Adrenal gland (tissue), 12 donors: ENCODE data around the gene HCCS. TPM values are rescaled to one million over a fixed set of nuclear protein-coding genes. Genes with fewer than 3 reads are reported as not detected.
A peak's percentile ranks its signal among the peaks of the same experiment; 100 is the strongest.

Source experiments
- DNase-seq, 7 donors: peaks; one replicate each; pipeline ENCODE4 v3.0.0-alpha.2; 2019 to 2020
- H3K27ac ChIP-seq, 5 donors: fragments of 200-600 bp; sonication (generic) in 4 of 5; 1 replicate in 3 of 5; 2 replicates in 2 of 5; pipeline versions ENCODE4 v1.5.1 to v1.8.0; 2016 to 2020; ENCODE audit warnings: mild to moderate bottlenecking in 1 of 5
- H3K27me3 ChIP-seq: fragments of 200-600 bp; 2 replicates; pipeline ENCODE4 v1.8.0; 2021
- H3K36me3 ChIP-seq, 2 donors: fragments of 200-600 bp; replicated peaks in 1 of 2; 1 replicate in 1 of 2; 2 replicates in 1 of 2; pipeline versions ENCODE4 v1.5.1 to v1.8.0; 2018 to 2022
- H3K4me1 ChIP-seq, 2 donors: fragments of 200-600 bp; replicated peaks in 1 of 2; 1 replicate in 1 of 2; 2 replicates in 1 of 2; pipeline versions ENCODE4 v1.5.1 to v1.8.0; 2018 to 2021
- H3K4me3 ChIP-seq, 4 donors: fragments of 200-600 bp; sonication (generic) in 3 of 4; one replicate each; pipeline ENCODE4 v1.5.1; 2016 to 2018
- H3K9me3 ChIP-seq, 3 donors: fragments of 200-600 bp; sonication (generic) in 1 of 3; replicated peaks in 1 of 3; 1 replicate in 2 of 3; 2 replicates in 1 of 3; pipeline versions ENCODE4 v1.5.1 to v1.8.0; 2016 to 2021
- CTCF ChIP-seq, 6 experiments: fragments of 450-650 bp in 4 of 6; fragments of 200-600 bp in 2 of 6; sonication (generic) in 1 of 6; IDR thresholded peaks; 1 replicate in 5 of 6; 2 replicates in 1 of 6; pipeline versions ENCODE4 v1.5.1 to v1.8.0; 2016 to 2021; ENCODE audit warnings: antibody characterized with exemption in 6 of 6, mild to moderate bottlenecking in 2 of 6, moderate library complexity in 1 of 6
- POLR2A ChIP-seq, 2 donors: fragments of 450-650 bp; IDR thresholded peaks; one replicate each; pipeline ENCODE4 v1.6.1; 2017; ENCODE audit warnings: antibody characterized with exemption in 2 of 2, mild to moderate bottlenecking in 2 of 2, moderate library complexity in 1 of 2
- WGBS, 4 donors: extraction: QIAGEN DNeasy Blood & Tissue Kit in 2 of 4; methylation state at CpG; one replicate each; pipeline versions ENCODE4 v1.1.5 to v1.1.7; 2013 to 2017; 5-methylcytosine and 5-hydroxymethylcytosine counted together
- intact Hi-C, 2 donors: fragments of 100-400 bp; cut with DNase I; formaldehyde crosslinking; loops; one replicate each; pipeline versions ENCODE4 v1.14.1 to v1.15.0; 2022 to 2023
- polyA plus RNA-seq, 3 donors: library from polyadenylated mRNA; stranded (reverse); fragments of 200-250 nt in 2 of 3; fragments of 350-450 nt in 1 of 3; fragmentation: Illumina TruSeq in 1 of 3; extraction: RNeasy Lipid Tissue Mini Kit (QIAGEN cat#74804) in 1 of 3; gene quantifications; one replicate each; pipeline ENCODE4 v1.2.3, GENCODE V29; 2013 to 2014
- total RNA-seq, 9 donors: library from RNA; depleted of rRNA in 4 of 9; stranded (reverse); fragments of >200 nt in 4 of 9; fragments of 120-200 nt in 1 of 9; fragmentation: NEBNext Ultra II Directional in 1 of 9; extraction: Animal tissue kit (Norgen Biotek cat#: 25700) in 1 of 9; gene quantifications; one replicate each; pipeline versions ENCODE4 v1.1.0 to v1.2.4, GENCODE V29; 2013 to 2023
- donor health status: healthy with polysubstance abuse.
- donor health status: Bipolar disorder and iron deficiency.
- donor health status: DM: yes; HTN: yes; CAD: no.
- donor health status: DM: no; HTN: no; CAD: no.
- donor health status: DM: no; HTN: no; CAD: no.
- donor health status: DM: yes; HTN: yes; CAD: no.

HCCS gene
- total and polyA plus RNA-seq, 12 donors = 7.1 to 47.0 (median 21.0) TPM

GRCh38 chrX:11138498-11139390, 27.6 kb downstream of the HCCS start:
- WGBS, 4 donors = 63 to 79% (median 66%) methylated on average over 10 to 56 of the region's 56 CpGs
- H3K4me3 ChIP-seq = no peak overlapping the region
- H3K36me3 ChIP-seq = no peaks in the 10 kb centered on the region
- no peaks in the 10 kb centered on the region for H3K9me3 ChIP-seq
- H3K4me1 ChIP-seq = no peaks in the 10 kb centered on the region
- peaks cover 14% of the 10 kb centered on the region for H3K27me3 ChIP-seq
- H3K27ac ChIP-seq = no peak overlapping the region
- TF ChIP-seq CTCF (IDR thresholded peaks at IDR 0.05) = no peak
- TF ChIP-seq POLR2A (IDR thresholded peaks at IDR 0.05) = no peak
- DNase-seq = no peak
- intact Hi-C loops = loop anchor here (10.0 kb wide), 1 partner anchor 954 kb away; no protein-coding TSS in a partner anchor

GRCh38 chrX:11143931-11144678, 33.0 kb downstream of the HCCS start:
- peak; percentile 46 to 79 (median 64) for TF ChIP-seq CTCF (IDR thresholded peaks at IDR 0.05)
- TF ChIP-seq POLR2A (IDR thresholded peaks at IDR 0.05) = no peak
- 16 to 25% (median 21%) methylated on average over 12 to 20 of the region's 20 CpGs for WGBS, 4 donors
- H3K27ac ChIP-seq = no peak overlapping the region
- H3K36me3 ChIP-seq = no peaks in the 10 kb centered on the region
- DNase-seq = peak; percentile 52 to 76 (median 68)
- no peaks in the 10 kb centered on the region for H3K4me1 ChIP-seq
- no peak overlapping the region for H3K4me3 ChIP-seq
- intact Hi-C loops = no loop called here
- H3K9me3 ChIP-seq = no peaks in the 10 kb centered on the region
- H3K27me3 ChIP-seq = peaks cover 23% of the 10 kb centered on the region

- H3K36me3 ChIP-seq = no peaks in the 10 kb centered on the region
- H3K4me3 ChIP-seq = no peak overlapping the region
- TF ChIP-seq CTCF (IDR thresholded peaks at IDR 0.05) (no peak), POLR2A (IDR thresholded peaks at IDR 0.05) (no peak)
- intact Hi-C loops = no loop called here
- H3K27me3 ChIP-seq = peaks cover 15% of the 10 kb centered on the region
- DNase-seq = no peak
- no peaks in the 10 kb centered on the region for H3K4me1 ChIP-seq
- H3K9me3 ChIP-seq = no peaks in the 10 kb centered on the region
- no peak overlapping the region for H3K27ac ChIP-seq
- 45 to 83% (median 80%) methylated on average over 1 of the region's 1 CpG for WGBS, 4 donors
These were observed 35.3 kb downstream of the HCCS start for GRCh38 chrX:11146411-11146810.

GRCh38 chrX:11148401-11148800, 37.3 kb downstream of the HCCS start:
- Histone ChIP-seq H3K27me3 (peaks cover 15% of the 10 kb centered on the region), H3K4me1 (no peaks in the 10 kb centered on the region), H3K36me3 (no peaks in the 10 kb centered on the region), H3K27ac (no peak overlapping the region), H3K4me3 (no peak overlapping the region), H3K9me3 (no peaks in the 10 kb centered on the region)
- 74 to 92% (median 83%) methylated on average over 1 to 7 of the region's 7 CpGs for WGBS, 4 donors
- TF ChIP-seq CTCF (IDR thresholded peaks at IDR 0.05) = no peak
- no peak for TF ChIP-seq POLR2A (IDR thresholded peaks at IDR 0.05)
- intact Hi-C loops = no loop called here
- no peak for DNase-seq
